H1 (cell line): ENCODE measurements around the gene FSTL4.

Source experiments
- EP300 ChIP-seq, 2 experiments: IDR thresholded peaks; 1 replicate in 1 of 2; 2 replicates in 1 of 2; pipeline ENCODE4 v1.6.1; 2011 to 2012; ENCODE audit warnings: low read depth in 2 of 2, low read length in 2 of 2, mild to moderate bottlenecking in 2 of 2, borderline replicate concordance in 1 of 2, inconsistent platforms in 1 of 2, moderate library complexity in 1 of 2
- EZH2 ChIP-seq: fragments of 200-600 bp; sonication (generic); IDR thresholded peaks from 2 replicates; pipeline ENCODE4 v1.7.1; 2012; ENCODE audit warnings: low read depth, mild to moderate bottlenecking, moderate library complexity, low read length, inconsistent platforms; ENCODE audit not compliant: severe bottlenecking
- POLR2A ChIP-seq, 2 experiments: IDR thresholded peaks; 1 replicate in 1 of 2; 2 replicates in 1 of 2; pipeline ENCODE4 v1.6.1; 2011; ENCODE audit warnings: low read depth in 2 of 2, low read length in 2 of 2, mild to moderate bottlenecking in 2 of 2; ENCODE audit errors: control extremely low read depth in 1 of 2
- POLR2AphosphoS5 ChIP-seq: IDR thresholded peaks from 2 replicates; pipeline ENCODE4 v1.6.1; 2011; ENCODE audit warnings: low read depth, low read length
- RNF2 ChIP-seq: fragments of 200-900, 300-1000 bp; sonication (generic); IDR thresholded peaks from 2 replicates; pipeline ENCODE4 v1.7.1; 2016; ENCODE audit warnings: borderline replicate concordance, low read depth, mild to moderate bottlenecking, antibody characterized with exemption, low read length; ENCODE audit not compliant: poor library complexity, severe bottlenecking; ENCODE audit errors: missing control alignments
- SP1 ChIP-seq: IDR thresholded peaks from 2 replicates; pipeline ENCODE4 v1.6.1; 2011; ENCODE audit warnings: low read depth, low read length
- TEAD4 ChIP-seq: IDR thresholded peaks from 2 replicates; pipeline ENCODE4 v1.6.1; 2012; ENCODE audit warnings: low read depth, low read length, inconsistent platforms, mixed read lengths

GRCh38 chr5:133333326-133334150 is 278.8 kb downstream of the FSTL4 start:
- no peak for TF ChIP-seq TEAD4
- no peak for TF ChIP-seq RNF2
- no peak for TF ChIP-seq POLR2AphosphoS5
- no peak for TF ChIP-seq POLR2A (IDR thresholded peaks at IDR 0.05; ENCODE audit: control extremely low read depth in 1 of 2, low read depth in 2 of 2, low read length in 2 of 2)
- TF ChIP-seq EP300 (IDR thresholded peaks at IDR 0.05; ENCODE audit: borderline replicate concordance in 1 of 2, low read depth in 2 of 2, low read length in 2 of 2) = no peak
- TF ChIP-seq EZH2 = no peak
- no peak for TF ChIP-seq SP1
